Ectodermal cell (in vitro differentiated cells): ENCODE measurements around the gene SARNP.

Experiments used
- H3K27ac ChIP-seq: 2 replicates; pipeline ENCODE4 v1.7.0; 2013; ENCODE audit warnings: mild to moderate bottlenecking, low read depth, low read length; ENCODE audit not compliant: insufficient read depth, poor library complexity, severe bottlenecking
- H3K27me3 ChIP-seq: 2 replicates; pipeline ENCODE4 v1.7.0; 2013; ENCODE audit warnings: mild to moderate bottlenecking, low read length; ENCODE audit not compliant: insufficient read depth, control insufficient read depth, poor library complexity, severe bottlenecking
- H3K36me3 ChIP-seq: one replicate; pipeline ENCODE4 v1.7.0; 2013; ENCODE audit warnings: low read length; ENCODE audit not compliant: control insufficient read depth, insufficient read depth
- H3K4me1 ChIP-seq: one replicate; pipeline ENCODE4 v1.7.0; 2013; ENCODE audit warnings: low read length; ENCODE audit not compliant: control insufficient read depth, insufficient read depth
- H3K4me3 ChIP-seq: 2 replicates; pipeline ENCODE4 v1.7.0; 2013; ENCODE audit warnings: low read depth, low read length, control low read depth; ENCODE audit not compliant: insufficient read depth
- H3K9me3 ChIP-seq: 2 replicates; pipeline ENCODE4 v1.7.0; 2013; ENCODE audit warnings: mild to moderate bottlenecking, low read length, moderate library complexity; ENCODE audit not compliant: control insufficient read depth
- WGBS, 2 experiments: methylation state at CpG; one replicate each; pipeline ENCODE4 v1.1.7; 2013; ENCODE audit warnings: missing lambda C conversion rate in 2 of 2; 5-methylcytosine and 5-hydroxymethylcytosine counted together

The SARNP gene

DNA sequence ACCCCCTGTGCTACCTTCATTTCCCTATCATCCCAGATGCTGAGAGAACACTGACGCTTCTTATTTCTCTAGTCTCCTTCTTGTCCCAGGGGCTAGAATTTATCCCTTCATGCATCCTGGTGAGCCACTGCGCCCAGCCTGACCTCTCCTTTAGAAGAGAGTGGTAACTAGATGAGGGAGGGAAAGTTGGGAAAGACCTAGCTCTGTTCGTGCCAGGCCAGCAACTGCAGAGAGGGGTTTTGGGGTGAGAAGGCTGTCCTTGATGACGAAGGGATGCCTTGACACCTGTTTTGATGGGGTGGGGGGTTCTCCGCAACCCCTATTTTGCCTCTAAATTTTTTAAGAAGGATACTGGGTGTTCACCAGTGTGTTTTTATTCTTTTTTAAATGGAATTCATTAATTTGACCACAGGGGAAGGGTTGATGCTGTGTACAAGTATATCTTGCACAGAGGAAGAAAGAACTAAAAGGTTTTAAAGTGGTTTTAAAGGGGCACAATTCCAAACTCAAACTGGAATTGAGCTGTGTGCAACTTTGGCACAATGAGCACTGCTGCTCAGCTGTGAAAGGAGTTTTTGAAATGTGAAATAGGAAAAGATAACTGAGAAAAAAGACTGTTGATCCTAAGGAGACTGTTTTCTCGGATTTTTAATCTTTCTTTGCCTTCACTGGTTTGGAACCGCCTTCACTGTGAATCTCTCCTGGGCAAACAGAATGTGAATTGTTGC is 32.3 kb upstream of the SARNP start:
- peaks cover 14% of the 10 kb centered on the region for H3K4me1 ChIP-seq

DNA sequence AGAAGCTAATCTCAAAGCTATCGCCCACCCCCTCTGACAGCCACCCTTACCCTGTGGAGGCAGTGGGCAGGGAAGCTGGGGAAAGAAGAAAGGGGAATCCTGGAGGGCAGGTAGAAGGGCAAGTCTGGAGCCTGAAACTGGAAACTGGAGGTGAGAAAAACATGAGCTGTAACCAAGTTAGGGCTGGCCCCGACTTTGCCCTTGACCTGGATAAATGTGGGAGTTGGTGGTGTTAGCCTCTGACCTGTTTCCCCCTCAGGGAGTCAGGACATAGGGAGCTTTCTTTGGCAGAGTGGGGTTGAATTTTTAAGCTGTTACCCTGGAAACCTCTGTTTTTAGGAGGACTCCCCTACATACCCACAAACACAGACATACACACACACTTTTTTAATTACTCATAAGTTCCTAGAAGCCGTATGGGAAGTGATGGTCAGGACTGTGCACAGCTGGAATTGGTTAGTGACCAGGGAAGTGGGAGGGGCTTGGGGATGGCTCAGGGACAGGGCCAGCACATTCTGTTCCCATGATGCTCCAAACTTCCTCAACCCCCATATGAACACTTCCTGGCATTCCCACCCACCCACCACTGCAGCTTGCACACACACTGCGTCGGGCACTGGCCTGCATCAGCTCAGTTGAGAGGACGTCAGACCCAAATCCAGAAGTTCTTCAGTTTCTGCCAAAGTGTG is 30.2 kb upstream of the SARNP start:
- Histone ChIP-seq H3K27me3 (no peaks in the 10 kb centered on the region), H3K27ac (no peak overlapping the region), H3K4me3 (no peak overlapping the region), H3K4me1 (peaks cover 16% of the 10 kb centered on the region), H3K36me3 (no peaks in the 10 kb centered on the region), H3K9me3 (no peaks in the 10 kb centered on the region)
- 86 to 87% methylated on average over 5 to 6 of the region's 6 CpGs for WGBS, 2 experiments

More for the DNA sequence above, 32.3 kb upstream of the SARNP start:
- H3K27ac ChIP-seq = no peak overlapping the region
- no peaks in the 10 kb centered on the region for H3K27me3 ChIP-seq
- H3K36me3 ChIP-seq = no peaks in the 10 kb centered on the region
- no peak overlapping the region for H3K4me3 ChIP-seq
- no peaks in the 10 kb centered on the region for H3K9me3 ChIP-seq
- 79 to 89% methylated on average over 7 of the region's 7 CpGs for WGBS, 2 experiments

GRCh38 chr12:55847033-55847432 is 29.5 kb upstream of the SARNP start:
- H3K9me3 ChIP-seq = no peaks in the 10 kb centered on the region
- H3K4me1 ChIP-seq = peaks cover 18% of the 10 kb centered on the region
- H3K27me3 ChIP-seq = no peaks in the 10 kb centered on the region
- no peak overlapping the region for H3K4me3 ChIP-seq
- no peak overlapping the region for H3K27ac ChIP-seq
- H3K36me3 ChIP-seq = no peaks in the 10 kb centered on the region
- WGBS, 2 experiments = 81 to 86% methylated on average over 3 of the region's 3 CpGs

DNA sequence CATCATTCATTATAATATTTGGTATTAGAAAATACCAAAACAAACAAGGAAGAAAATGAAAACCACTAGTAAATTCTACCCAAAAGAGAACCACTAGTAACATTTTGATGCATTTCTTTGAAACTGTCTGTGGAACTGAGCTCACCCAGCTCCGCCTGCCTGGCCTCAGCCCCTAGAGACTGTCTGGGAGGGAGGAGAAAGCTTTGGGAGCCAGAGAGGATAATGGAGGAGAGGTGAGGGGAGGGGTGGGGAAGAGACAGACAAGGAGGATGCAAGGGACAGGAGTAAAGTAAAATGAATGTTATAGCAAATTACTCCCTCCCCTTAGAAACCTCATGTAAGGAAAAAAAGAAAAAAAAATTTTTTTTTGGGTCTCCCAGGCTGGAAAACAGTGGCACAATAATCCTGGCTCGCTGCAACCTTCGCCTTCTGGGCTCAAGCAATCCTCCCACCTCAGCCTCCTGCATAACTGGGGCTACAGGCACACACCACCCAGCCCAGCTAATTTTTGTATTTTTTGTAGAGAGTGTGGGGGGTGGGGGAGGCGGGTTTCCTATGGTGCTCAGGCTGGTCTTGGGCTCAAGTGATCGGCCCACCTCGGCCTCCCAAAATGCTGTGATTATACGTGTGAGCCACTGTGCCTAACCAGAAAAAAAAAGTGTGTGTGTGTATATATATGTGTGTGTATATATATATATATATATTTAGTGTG is 28.4 kb upstream of the SARNP start:
- Histone ChIP-seq H3K27ac (no peak overlapping the region), H3K4me3 (no peak overlapping the region), H3K27me3 (no peaks in the 10 kb centered on the region), H3K4me1 (peaks cover 18% of the 10 kb centered on the region), H3K36me3 (no peaks in the 10 kb centered on the region), H3K9me3 (no peaks in the 10 kb centered on the region)
- 86 to 90% methylated on average over 7 of the region's 7 CpGs for WGBS, 2 experiments

GRCh38 chr12:55845361-55845760 is 27.8 kb upstream of the SARNP start:
- Histone ChIP-seq H3K27me3 (no peaks in the 10 kb centered on the region), H3K27ac (no peak overlapping the region), H3K9me3 (no peaks in the 10 kb centered on the region), H3K4me3 (no peak overlapping the region), H3K4me1 (peaks cover 12% of the 10 kb centered on the region), H3K36me3 (no peaks in the 10 kb centered on the region)
- WGBS, 2 experiments = 91 to 95% methylated on average over 3 of the region's 5 CpGs

- H3K4me1 ChIP-seq = peaks cover 8% of the 10 kb centered on the region
- H3K27me3 ChIP-seq = no peaks in the 10 kb centered on the region
- no peak overlapping the region for H3K4me3 ChIP-seq
- WGBS, 2 experiments = 96% methylated on average over 1 to 2 of the region's 4 CpGs
- H3K9me3 ChIP-seq = no peaks in the 10 kb centered on the region
- H3K36me3 ChIP-seq = no peaks in the 10 kb centered on the region
- H3K27ac ChIP-seq = no peak overlapping the region
These were observed 27.4 kb upstream of the SARNP start for GRCh38 chr12:55844961-55845360.

DNA sequence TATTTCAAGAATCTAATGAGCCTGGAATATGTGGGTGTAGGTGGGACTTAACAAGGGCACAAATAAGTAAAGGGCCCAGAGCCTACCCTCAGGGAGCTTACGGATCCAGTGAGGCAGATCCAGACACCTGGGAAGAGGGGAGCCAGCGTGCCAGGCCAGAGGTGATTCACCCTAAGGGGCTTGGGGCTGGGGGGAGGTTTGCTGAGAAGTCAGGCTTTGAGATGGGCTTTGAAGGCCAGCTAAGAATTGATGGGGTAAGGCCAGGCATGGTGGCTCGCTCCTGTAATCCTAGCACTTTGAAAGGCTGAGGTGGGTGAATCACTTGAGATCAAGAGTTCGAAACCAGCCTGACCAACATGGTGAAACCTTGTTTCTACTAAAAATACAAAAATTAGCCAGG is 25.9 kb upstream of the SARNP start:
- 92 to 95% methylated on average over 4 of the region's 4 CpGs for WGBS, 2 experiments
- no peak overlapping the region for H3K27ac ChIP-seq
- H3K27me3 ChIP-seq = no peaks in the 10 kb centered on the region
- no peaks in the 10 kb centered on the region for H3K9me3 ChIP-seq
- no peaks in the 10 kb centered on the region for H3K36me3 ChIP-seq
- peaks cover 4% of the 10 kb centered on the region for H3K4me1 ChIP-seq
- H3K4me3 ChIP-seq = no peak overlapping the region

DNA sequence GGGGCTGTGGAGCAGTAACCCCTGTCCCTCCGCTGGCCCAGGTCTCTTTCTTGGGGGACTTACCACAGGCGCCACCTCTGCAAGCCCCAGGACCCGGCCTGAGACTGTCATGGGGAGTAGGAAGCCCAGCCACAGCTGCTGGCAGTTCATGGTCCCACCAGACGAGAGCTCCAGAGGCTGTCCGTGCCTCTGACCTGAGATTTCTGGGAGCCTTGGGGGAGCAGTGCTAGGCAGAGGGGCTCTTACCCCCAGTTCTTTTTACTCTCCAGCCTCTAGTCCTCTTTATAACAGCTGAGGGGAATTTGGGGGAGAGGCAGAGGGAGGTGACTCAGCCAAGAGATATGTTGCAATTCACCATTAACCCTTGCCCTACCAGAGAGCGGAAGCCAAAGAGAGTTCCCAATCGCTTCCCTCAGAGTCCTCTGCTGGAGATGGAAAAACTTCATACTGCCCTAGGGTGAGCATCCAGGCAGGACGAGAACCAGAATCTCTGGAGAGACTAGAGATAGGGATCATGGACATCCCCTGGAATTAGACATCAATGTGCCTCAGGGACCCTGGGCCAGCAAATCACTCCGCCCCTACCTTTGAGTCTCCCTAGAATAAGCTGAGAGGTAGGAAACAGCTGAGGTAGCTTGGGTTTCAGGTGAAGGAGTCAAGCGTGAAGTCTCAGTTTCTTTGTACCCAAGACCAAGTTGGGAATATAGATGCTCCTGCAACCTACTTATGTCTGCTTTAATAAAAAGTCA is 25.3 kb upstream of the SARNP start, which contains the start of gene MMP19:
MMP19 (minus strand) TSS at position 256 of the 749 bp plus-strand sequence; CDS start at position 150, 106 bp downstream.
- no peaks in the 10 kb centered on the region for H3K27me3 ChIP-seq
- peaks cover 4% of the 10 kb centered on the region for H3K4me1 ChIP-seq
- no peaks in the 10 kb centered on the region for H3K9me3 ChIP-seq
- H3K4me3 ChIP-seq = no peak within 1 kb of the TSS
- 63 to 66% methylated on average over 10 of the region's 10 CpGs for WGBS, 2 experiments
- no peak within 1 kb of the TSS for H3K27ac ChIP-seq
- no peaks in the 10 kb centered on the region for H3K36me3 ChIP-seq

DNA sequence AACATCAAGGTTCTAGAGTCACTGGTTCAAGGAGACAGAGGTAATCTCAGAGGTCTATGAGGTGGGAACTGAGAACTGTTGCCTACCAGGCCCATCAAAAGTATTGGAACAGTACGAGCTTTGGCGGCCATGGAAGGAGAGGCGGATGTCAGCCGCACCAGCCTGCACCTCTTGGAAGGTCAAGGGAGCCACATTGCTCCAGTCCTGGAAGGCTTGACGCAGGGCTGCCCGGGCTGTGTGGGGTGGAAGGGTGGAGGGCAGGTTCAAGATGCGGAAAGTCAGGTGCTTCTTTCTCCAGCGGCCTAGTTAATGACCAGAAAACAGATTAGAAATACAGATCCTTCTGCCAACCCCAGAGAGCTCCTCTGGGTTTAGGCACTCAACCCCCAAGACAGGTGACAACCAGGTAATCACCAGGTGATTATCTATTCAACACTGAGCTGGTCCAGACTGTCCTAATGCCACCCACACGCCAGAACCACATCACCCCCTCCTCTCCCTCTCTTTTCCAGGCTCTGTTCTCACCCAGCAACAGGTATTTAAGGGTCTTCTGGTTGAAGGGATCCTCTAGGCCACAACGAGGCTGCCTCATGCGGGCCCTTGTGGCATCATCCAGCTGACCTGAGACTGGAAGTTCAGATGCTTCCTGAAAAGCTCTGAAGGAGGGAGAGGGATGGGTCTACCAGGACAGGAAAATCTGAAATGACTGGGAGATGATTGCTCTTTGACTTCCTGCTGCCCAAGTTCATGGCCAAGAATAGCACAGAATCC is 23.2 kb upstream of the SARNP start:
- no peaks in the 10 kb centered on the region for H3K27me3 ChIP-seq
- peaks cover 4% of the 10 kb centered on the region for H3K4me1 ChIP-seq
- no peaks in the 10 kb centered on the region for H3K9me3 ChIP-seq
- 92 to 93% methylated on average over 11 of the region's 11 CpGs for WGBS, 2 experiments
- no peak overlapping the region for H3K27ac ChIP-seq
- no peak overlapping the region for H3K4me3 ChIP-seq
- no peaks in the 10 kb centered on the region for H3K36me3 ChIP-seq
